ENCODE data around the gene PRKCSH. TPM values are rescaled to one million over a fixed set of nuclear protein-coding genes. Genes with fewer than 3 reads are reported as not detected.
"Not testable (repeated sequence)": the region's sequence is repeated elsewhere in the genome, so short reads cannot be mapped to it uniquely, and the experiment has no call there.

Gene PRKCSH
- total RNA-seq, 1 donor from 2014 or later = 123 TPM

DNA sequence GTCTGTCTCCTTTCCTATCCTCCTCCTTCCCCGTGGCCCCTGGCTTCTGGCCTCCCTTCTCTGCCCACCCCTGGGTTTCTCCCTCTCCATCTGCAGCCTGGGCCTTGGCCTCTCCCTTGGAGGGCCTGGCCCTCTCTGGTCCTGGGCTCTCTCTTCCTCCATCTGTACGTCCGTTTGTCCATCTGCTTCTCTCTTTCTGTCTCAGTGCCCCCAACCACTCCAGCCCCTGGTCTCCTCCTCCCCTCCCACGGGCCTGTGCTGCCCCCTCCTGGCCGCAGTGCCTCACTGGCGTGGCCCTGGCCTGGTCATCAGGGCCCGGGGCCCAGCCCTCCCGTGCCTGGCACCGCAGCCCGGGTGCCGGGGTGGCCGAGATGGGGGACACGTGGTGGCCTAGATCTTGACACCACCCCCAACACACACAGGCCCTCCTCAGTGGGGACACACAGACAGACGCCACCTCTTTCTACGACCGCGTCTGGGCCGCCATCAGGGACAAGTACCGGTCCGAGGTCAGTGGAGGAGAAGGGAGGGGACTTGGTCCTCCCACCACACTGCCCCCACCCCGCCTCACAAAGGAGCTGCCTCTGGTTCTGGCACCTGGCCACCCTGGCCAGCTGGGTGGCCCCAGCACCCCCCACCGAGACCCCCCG lies 11.3 kb downstream of the PRKCSH start:
- peak; percentile 86 for DNase-seq (ENCODE audit: missing footprints)
- intact Hi-C loops (cut with DNase I) = loop anchor here (5.0 to 10.0 kb wide), 2 partner anchors 69 to 152 kb away; partner anchors contain the start of gene TSPAN16
- ATAC-seq = peak; percentile 68

DNA sequence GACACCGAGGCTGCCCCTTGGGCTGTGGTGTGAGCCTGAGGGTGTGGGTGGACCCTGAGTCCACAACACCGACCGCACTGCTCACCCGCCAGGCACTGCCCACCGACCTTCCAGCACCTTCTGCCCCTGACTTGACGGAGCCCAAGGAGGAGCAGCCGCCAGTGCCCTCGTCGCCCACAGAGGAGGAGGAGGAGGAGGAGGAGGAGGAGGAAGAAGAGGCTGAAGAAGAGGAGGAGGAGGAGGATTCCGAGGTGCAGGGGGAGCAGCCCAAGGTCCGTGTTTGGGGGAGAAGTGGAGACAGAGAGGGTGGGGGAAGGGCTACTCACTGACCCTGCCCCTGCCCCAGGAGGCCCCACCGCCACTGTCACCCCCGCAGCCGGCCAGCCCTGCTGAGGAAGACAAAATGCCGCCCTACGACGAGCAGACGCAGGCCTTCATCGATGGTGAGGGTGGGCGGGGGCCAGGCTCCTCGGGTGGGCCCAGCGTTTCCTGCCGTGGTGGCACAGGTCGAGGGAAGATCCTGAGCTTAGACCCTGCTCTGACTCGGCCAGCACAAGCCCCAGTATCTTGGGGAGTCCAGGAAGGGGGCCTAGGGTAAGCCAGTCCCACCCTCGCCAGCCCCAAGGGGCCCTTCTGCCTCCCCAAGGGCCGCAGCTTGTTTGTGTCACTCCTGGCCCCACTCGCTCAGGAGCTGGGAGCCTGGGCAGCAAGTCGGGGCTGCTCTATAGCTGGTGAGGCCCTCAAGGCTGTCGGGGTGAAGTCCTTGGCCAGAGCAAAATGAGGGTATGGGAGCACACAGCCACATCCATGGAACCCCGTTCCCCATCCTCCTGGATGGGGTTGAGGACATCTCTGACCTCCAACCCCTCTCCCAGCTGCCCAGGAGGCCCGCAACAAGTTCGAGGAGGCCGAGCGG lies 12.2 kb downstream of the PRKCSH start:
- intact Hi-C loops (cut with DNase I) = loop anchor here (5.0 to 10.0 kb wide), 2 partner anchors 70 to 153 kb away; partner anchors contain the start of gene TSPAN16
- ATAC-seq (no peak), DNase-seq (ENCODE audit: missing footprints) (peak; percentile 41)

DNA sequence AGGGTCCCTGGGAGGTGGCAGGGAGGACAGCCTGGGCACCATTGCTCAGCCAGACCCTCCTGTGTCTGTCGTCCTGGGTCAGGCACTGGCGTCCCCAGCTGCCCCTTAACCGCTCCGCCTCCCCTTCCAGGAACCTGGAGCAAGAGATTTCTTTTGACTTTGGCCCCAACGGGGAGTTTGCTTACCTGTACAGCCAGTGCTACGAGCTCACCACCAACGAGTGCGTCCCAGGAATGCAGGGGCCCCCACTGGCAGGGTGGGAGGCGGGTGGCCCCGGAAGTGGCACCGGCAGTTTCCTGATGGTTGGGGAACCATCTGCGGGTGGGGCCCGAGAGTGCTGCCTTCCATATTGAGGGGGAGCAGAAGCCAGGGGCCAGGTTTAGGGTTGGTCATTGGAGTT lies 13.0 kb downstream of the PRKCSH start:
- DNase-seq (ENCODE audit: missing footprints) (peak; percentile 27), ATAC-seq (no peak)
- intact Hi-C loops (cut with DNase I) = loop anchor here (5.0 to 10.0 kb wide), 2 partner anchors 71 to 154 kb away; partner anchors contain the start of gene TSPAN16

DNA sequence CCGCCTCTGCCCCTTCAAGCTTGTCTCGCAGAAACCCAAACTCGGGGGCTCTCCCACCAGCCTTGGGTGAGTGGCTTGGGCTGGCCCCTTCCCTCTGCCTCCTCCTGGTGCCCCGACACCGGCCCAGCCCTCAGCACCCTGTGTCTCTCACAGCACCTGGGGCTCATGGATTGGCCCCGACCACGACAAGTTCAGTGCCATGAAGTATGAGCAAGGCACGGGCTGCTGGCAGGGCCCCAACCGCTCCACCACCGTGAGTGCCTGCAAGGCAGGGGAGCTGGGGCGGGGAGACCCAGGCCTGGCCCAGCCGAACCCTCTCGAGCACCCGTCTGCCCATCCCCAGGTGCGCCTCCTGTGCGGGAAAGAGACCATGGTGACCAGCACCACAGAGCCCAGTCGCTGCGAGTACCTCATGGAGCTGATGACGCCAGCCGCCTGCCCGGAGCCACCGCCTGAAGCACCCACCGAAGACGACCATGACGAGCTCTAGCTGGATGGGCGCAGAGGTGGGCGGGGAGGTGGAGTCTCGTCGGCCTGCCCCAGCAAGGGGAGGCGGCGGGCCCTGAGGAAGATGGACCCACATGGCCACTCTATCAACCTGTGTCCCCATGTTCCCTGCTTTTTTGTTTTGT lies 13.6 kb downstream of the PRKCSH start:
- intact Hi-C loops (cut with DNase I) = loop anchor here (5.0 to 10.0 kb wide), 2 partner anchors 72 to 154 kb away; partner anchors contain the start of gene TSPAN16
- ATAC-seq (no peak), DNase-seq (ENCODE audit: missing footprints) (peak; percentile 42)

DNA sequence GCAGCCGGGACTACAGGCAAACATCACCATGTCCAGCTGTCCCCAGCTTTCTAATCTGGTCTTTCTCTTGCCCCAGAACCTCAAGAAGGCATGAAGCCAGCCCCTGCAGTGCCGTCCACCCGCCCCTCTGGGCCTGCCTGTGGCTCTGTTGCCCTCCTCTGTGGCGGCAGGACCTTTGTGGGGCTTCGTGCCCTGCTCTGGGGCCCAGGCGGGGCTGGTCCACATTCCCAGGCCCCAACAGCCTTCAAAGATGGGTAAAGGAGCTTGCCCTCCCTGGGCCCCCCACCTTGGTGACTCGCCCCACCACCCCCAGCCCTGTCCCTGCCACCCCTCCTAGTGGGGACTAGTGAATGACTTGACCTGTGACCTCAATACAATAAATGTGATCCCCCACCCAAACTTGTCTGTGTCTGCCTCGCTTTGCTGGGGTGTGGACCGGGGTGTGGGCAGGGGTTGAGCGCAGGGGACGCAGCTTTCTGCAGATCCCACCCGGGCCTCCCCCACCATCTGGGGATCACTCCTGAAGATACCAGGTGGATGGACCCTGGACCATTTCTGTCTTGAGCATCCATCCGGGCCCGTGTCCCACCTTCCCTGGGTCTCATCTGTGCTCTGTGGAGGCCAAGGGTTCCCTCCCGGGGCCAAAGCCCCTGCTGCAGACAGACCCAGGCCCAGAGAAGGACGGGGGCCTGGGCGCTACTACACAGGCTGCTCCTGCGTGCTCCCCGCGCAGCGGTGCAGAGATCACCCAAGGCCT lies 15.3 kb downstream of the PRKCSH start:
- intact Hi-C loops (cut with DNase I) = no loop called here
- ATAC-seq (no peak), DNase-seq (ENCODE audit: missing footprints) (peak; percentile 23)

DNA sequence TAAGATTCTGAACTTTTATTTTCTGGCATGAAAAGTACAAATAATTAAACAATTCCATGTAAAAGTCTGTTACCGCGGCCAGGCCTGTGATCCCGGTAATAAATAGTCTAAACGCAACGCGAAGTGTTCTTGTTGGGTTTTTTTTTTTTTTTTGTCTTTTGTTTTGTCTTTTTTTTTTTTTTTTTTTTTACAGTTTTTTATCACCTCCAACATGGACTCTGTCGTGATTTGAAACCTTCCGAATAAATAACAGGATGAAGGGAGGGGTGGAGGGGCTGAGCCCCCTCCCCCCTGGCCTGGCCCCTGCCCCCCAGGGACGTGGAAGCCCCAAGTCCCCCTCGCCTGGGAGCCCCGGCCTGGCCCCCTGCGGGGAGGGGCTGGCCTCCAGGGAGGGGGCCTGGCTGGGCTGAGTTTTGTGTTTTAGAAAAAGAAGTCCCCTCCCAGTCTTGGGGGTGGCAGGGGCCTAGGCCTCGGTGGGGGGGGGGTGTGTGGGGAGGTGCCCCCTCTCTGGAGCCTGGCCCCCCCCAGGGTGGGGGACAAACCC lies 16.0 kb downstream of the PRKCSH start:
- ATAC-seq (no peak), DNase-seq (ENCODE audit: missing footprints) (peak; percentile 34)
- intact Hi-C loops (cut with DNase I) = no loop called here

DNA sequence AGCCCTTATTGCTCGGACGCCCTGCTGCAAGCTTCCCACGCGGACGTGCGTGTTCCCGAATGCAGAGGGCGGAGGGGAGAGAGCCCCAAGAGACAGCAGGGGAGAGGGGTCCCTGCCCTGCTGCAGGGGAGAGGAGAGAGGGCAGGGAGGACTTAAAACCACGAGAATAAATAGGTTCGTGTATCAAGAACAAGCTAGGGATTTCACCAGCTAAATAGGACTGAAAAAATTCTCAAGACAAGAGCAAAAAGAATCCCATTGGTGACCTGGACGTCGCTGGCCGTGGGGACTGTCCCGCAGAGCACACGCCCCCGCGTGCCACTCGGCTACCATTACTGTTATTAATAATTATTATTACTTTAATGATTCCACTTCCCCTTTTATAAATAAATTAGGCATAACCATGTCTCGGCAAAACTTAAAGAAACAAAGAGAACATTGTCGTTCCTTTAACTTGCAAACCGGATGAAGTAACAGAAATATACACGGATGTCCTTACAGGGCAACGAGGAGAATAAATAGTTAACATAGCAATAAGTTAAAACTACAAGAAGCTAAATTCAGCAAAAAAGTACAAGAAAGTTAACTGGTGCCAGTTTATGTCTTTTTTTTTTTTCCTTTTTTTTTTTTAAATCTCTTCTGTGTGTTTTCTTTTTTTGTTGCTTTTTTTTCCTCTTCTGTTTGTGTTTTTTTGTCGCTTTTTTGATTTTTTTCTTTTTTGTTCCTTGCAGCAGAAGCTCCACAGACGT lies 16.6 kb downstream of the PRKCSH start:
- intact Hi-C loops (cut with DNase I) = no loop called here

DNA sequence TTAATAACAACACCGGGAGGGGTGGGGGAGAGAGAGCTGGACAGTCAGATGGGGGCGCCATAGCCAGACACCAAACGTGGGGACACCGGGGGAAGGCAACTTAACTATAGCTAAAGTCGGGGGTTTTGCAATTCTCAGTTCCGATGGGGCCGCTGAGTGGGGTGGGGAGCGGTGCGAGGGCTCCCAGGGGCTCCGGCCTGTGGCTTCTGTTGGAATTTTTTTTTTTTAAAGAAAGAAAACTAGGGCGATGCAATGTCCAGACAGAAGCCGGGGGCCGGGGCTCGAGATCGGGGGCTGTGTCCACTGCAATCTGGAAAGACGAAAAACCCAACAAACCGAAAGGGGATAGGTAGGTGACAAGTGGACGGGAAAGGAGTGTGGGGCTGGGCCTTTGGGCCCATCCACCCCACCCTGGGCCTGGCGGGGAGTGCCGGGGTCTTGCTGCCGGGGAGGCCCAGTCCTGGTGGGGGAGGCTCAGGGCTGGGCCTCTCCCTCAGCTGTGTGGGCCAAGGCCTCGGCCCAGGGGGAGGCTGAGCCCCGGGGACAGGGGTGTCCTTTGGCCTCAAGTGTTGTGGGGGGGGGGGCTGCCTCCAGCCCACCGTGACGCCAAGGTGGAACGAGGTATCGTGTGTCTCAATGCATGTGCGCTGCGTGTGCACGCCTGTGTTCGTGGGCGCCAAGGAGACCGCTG lies 17.3 kb downstream of the PRKCSH start:
- DNase-seq (ENCODE audit: missing footprints) = no peak
- no peak for ATAC-seq

More for the DNA sequence above, 16.6 kb downstream of the PRKCSH start:
- ATAC-seq = no peak
- DNase-seq (ENCODE audit: missing footprints) = no peak

DNA sequence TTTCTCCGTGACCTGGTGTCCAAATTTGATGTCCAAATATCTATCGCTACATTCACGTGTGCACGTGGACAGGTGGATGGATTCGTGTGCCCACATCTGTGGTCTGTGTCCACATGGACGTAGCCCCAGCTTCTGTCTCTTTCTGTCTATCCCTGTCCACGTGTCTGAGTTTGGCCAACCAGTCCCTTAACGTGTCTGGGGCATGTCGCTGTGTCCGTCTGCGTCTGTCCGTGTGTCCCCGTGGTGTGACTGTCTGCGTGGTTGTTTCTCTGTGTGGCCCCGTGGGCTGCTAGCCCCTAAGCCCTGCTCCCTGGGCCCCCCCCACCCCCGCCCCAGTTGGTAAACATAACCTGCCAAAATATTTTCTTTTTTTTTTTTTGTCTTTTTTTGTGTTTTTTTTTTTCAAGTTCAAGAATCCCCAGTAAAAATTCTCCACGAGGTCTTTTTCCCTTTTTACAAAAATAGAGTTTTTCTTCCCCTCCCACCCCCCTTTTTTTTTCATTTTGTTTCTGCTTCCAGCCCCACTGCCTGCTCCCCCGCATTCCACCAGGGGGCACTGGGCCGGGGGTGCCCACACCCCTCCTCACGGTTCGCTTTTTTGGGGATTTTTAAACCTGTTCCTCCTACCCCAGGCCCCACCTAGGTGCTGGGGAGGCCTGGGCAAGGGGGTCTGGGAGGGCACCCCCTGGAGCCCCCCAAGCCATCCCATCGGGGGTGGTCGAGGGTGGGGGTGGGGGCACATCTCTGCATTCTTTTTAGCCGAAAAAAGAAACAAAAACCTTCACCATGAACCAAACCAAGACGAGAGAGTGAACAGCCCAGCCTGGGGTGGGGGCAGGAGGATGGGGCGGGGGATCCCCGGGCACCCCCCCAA lies 18.3 kb downstream of the PRKCSH start:
- intact Hi-C loops (cut with DNase I) = no loop called here
- no peak for ATAC-seq
- DNase-seq (ENCODE audit: missing footprints) = no peak

More for the DNA sequence above, 17.3 kb downstream of the PRKCSH start:
- intact Hi-C loops (cut with DNase I) = no loop called here

DNA sequence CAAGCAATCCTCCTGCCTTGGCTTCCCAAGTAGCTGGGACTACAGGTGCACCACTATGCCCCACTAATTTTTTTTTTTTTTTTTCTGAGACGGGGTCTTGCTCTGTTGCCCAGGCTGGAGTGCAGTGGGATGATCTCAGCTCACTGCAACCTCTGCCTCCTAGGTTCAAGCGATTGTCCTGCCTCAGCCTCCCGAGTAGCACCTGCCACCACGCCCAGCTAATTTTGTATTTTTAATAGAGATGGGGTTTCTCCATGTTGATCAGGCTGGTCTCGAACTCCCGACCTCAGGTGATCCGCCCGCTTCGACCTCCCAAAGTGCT lies 19.8 kb downstream of the PRKCSH start:
- ATAC-seq; intact Hi-C loops (cut with DNase I); DNase-seq (ENCODE audit: missing footprints): not testable (repeated sequence)

DNA sequence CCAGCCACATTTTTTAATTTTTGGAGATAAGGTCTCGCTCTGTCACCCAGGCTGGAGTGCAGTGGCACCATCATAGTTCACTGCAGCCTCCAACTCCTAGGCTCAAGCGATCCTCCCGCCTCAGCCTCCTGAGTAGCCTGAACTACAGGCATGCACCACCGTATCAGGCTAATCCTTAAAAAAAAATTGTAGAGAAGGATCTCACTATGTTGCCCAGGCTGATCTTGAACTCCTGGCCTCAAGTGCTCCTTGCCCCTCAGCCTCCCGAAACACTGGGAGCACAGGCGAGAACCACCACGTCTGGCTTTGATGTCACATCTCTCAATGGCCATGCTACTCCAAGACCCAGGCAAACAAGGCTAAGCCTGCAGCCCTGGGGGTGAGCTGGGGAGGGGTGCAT lies 21.2 kb downstream of the PRKCSH start:
- intact Hi-C loops (cut with DNase I) = no loop called here
- no peak for ATAC-seq
- DNase-seq (ENCODE audit: missing footprints) = no peak

DNA sequence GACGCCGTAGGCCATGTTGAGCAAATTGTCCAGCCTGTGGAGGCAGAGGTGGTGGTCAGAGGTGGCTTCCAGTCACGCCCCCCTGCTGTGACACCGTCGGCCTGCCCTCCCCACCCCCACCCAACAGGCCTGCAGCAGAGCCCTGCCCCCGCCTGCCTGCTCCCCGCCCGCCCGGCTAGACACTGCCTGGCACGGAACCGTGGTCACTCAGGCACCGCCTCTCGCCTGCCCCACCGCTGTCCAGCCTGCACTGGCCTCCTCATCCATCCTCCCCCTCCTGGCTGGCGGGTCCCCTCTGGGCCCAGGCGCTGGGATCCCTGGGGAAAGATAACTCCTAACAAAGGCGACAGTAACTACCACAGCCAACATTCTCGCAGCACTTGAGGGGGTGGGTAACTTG lies 21.7 kb downstream of the PRKCSH start:
- ATAC-seq (no peak), DNase-seq (ENCODE audit: missing footprints) (no peak)
- intact Hi-C loops (cut with DNase I) = no loop called here

DNA sequence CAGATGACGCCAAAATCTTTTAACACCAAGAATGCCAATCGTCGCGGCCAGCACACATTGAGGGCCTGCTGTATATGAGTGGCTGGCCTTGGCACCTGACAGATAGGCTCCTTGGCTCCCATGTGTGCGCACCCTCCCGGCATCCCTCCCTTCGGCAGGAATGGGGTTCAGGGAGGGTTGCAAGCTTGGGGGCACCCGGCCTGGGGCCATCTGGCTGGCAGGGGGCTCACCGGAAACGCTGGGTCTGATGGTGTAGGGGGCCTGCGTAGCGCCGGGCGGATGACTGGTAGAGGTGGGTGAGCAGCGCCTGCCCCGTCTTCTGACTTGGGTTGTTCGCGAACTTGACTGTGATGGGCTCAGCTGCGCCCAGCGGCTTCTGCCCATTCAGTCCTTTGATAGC lies 22.4 kb downstream of the PRKCSH start:
- DNase-seq (ENCODE audit: missing footprints) = no peak
- intact Hi-C loops (cut with DNase I) = no loop called here
- no peak for ATAC-seq

DNA sequence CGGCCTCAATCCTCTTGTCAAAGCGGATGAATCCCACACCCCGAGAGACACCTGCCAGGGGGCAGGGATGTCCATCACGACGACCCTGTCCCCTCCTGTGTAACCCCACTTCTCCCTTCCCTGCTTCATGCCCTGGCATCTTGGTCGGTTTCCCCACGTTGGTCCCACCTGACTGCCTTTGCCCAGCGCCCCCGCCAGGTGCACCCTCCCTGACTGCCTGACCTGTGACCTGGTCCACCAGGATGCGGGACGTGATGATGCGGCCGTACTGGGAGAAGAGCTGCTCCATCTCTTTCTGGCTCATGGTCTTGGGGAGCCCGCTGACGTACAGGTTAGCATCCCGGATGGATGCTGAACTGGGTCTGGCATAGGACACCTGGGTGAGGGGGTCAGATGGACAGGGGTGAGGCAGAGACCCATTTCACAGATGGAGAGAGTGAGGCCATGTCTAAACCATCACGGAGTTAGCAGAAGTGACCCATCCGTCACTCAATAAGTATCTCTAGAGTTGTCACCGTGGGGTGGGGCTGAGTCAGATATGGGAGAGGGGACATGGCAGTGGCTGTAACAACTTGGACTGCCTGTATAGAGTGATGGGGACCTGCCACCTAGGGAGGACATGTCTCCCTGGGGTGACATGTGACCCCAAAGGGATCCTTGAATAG lies 22.9 kb downstream of the PRKCSH start:
- no peak for DNase-seq (ENCODE audit: missing footprints)
- intact Hi-C loops (cut with DNase I) = no loop called here
- ATAC-seq = no peak

DNA sequence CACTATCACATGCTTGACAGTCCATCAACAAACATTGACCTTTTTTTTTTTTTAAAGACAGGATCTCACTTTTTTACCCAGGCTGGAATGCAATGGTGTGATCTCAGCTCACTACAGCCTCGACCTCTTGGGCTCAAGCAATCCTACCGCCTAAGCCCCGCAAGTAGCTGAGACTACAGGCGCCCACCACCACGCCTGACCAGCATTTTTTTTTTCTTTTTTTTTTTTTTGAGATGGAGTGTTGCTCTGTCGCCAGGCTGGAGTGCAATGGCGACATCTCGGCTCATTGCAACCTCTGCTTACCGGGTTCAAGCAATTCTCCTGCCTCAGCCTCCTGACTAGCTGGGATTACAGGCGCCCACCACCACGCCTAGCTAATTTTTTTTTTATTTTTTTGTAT lies 23.5 kb downstream of the PRKCSH start:
- DNase-seq (ENCODE audit: missing footprints); ATAC-seq; intact Hi-C loops (cut with DNase I): not testable (repeated sequence)

DNA sequence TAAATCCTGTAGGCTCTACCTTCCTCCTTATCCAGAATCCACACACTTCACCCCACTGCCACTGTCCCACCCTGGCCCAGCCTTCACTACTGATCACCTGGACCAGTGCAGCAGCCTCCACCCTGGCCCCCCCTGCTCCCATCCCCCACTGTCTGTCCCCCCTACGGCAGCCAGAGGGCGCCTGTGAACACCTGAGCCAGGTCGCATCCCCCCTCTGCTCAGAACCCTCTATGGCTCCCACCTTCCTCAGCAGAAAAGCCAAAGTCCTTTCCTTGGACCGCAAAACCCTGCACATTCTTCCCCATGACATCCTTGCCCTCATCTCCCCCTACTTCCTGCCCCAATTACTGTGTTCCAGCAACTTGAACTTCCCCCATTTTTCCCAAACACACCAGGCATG lies 24.8 kb downstream of the PRKCSH start:
- ATAC-seq (no peak), DNase-seq (ENCODE audit: missing footprints) (no peak)
- intact Hi-C loops (cut with DNase I) = no loop called here

All from Right ventricle myocardium inferior (tissue), 1 donor.